Psoas muscle (tissue), 8 donors: Measurements from ENCODE around the gene TRIM15. TPM values are rescaled to one million over a fixed set of nuclear protein-coding genes. Genes with fewer than 3 reads are reported as not detected.
"Not testable (repeated sequence)": the region's sequence is repeated elsewhere in the genome, so short reads cannot be mapped to it uniquely, and the experiment has no call there.

Experiments used
- ATAC-seq, 4 donors: fragments of 200-7000 bp; cut with Tn5 transposase; one replicate each; pipeline ENCODE4 v1.9.1; 2020; ENCODE audit warnings: moderate library complexity in 3 of 4, mild to moderate bottlenecking in 2 of 4
- DNase-seq, 2 donors: peaks; one replicate each; pipeline ENCODE4 v3.0.0-alpha.2; 2020
- H3K27ac ChIP-seq: fragments of 200-600 bp; one replicate; pipeline ENCODE4 v1.8.0; 2022
- H3K27me3 ChIP-seq, 3 donors: fragments of 200-600 bp in 1 of 3; one replicate each; pipeline versions ENCODE4 v1.6.1 to v1.8.0; 2013 to 2022; ENCODE audit warnings: low read length in 2 of 3, mild to moderate bottlenecking in 2 of 3, moderate library complexity in 1 of 3; ENCODE audit not compliant: insufficient read depth in 3 of 3
- H3K36me3 ChIP-seq, 2 donors: fragments of 200-600 bp in 1 of 2; one replicate each; pipeline versions ENCODE4 v1.6.1 to v1.8.0; 2013 to 2022; ENCODE audit warnings: low read depth in 1 of 2, mild to moderate bottlenecking in 1 of 2, moderate library complexity in 1 of 2; ENCODE audit not compliant: insufficient read depth in 1 of 2
- H3K4me1 ChIP-seq: fragments of 200-600 bp; one replicate; pipeline ENCODE4 v1.8.0; 2022
- H3K4me3 ChIP-seq: fragments of 200-600 bp; one replicate; pipeline ENCODE4 v1.8.0; 2022; ENCODE audit warnings: mild to moderate bottlenecking
- H3K9me3 ChIP-seq: fragments of 200-600 bp; one replicate; pipeline ENCODE4 v1.8.0; 2022
- WGBS, 3 donors: extraction: QIAGEN DNeasy Blood & Tissue Kit; methylation state at CpG; one replicate each; pipeline versions ENCODE4 v1.1.6 to v1.1.7; 2013; 5-methylcytosine and 5-hydroxymethylcytosine counted together
- intact Hi-C, 2 donors: fragments of 100-400 bp; cut with DNase I; formaldehyde crosslinking; loops; one replicate each; pipeline versions ENCODE4 v1.11.0 to v1.14.2; 2022
- polyA plus RNA-seq, 3 donors: library from polyadenylated mRNA; stranded (reverse); fragments of 200-250 nt; gene quantifications; one replicate each; pipeline ENCODE4 v1.2.3, GENCODE V29; 2013
- total RNA-seq, 4 donors: library from RNA; stranded (reverse); fragmentation: NEBNext Ultra II Directional in 2 of 4; extraction: Animal tissue kit (Norgen Biotek cat#: 25700) in 2 of 4; gene quantifications; one replicate each; pipeline versions ENCODE4 v1.2.1 to v1.2.4, GENCODE V29; 2021 to 2023
- TF ChIP-seq, protein P1 (sequence below): fragments of 200-600 bp; IDR thresholded peaks from one replicate; pipeline ENCODE4 v1.8.0; 2022; ENCODE audit warnings: antibody characterized with exemption
- donor health status: healthy with polysubstance abuse.
- donor health status: DM: no; HTN: no; CAD: no; lungs with moderate emphysema.
- donor health status: Bipolar disorder and iron deficiency.
- donor health status: healthy.
- donor health status: DM: yes; HTN: yes; CAD: no.
- donor health status: DM: no; HTN: no; CAD: no.
- donor health status: DM: no; HTN: no; CAD: no.
- donor health status: DM: yes; HTN: yes; CAD: no.

Gene TRIM15
- total and polyA plus RNA-seq, 7 donors: 0.01 TPM; not detected in 6

DNA sequence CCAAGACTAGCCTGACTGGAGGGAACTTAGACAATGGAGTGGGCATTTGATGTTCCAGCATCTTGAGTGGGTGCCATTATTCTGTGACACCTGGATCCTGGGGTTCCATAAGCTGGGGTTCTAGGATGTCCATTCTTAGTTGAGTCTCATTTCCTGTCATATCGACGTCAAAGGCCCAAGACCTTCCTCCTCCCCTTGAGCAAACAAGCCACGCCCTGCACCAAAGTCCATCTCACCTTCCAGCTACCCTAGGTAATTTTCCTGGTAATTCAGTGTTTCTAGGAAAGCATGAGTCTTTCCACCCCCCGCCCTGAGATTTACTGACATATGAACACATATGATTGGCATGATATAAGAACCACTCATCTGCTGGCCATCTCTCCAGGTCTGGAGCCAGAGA is 27.6 kb upstream of the TRIM15 start, which contains the start of gene TRIM40:
TSS of gene TRIM40 (plus strand) at position 384 of the 400 bp plus-strand sequence. CDS start 897 bp downstream, outside the sequence.
- Histone ChIP-seq H3K27ac (no peak within 1 kb of the TSS), H3K27me3 (peaks cover 0 to 39% (median 4%) of the 10 kb centered on the region in 3 donors), H3K4me1 (no peaks in the 10 kb centered on the region), H3K4me3 (no peak within 1 kb of the TSS), H3K36me3 (no peaks in the 10 kb centered on the region), H3K9me3 (no peaks in the 10 kb centered on the region)
- ATAC-seq (no peak), DNase-seq (no peak)
- TF ChIP-seq, protein P1, sequence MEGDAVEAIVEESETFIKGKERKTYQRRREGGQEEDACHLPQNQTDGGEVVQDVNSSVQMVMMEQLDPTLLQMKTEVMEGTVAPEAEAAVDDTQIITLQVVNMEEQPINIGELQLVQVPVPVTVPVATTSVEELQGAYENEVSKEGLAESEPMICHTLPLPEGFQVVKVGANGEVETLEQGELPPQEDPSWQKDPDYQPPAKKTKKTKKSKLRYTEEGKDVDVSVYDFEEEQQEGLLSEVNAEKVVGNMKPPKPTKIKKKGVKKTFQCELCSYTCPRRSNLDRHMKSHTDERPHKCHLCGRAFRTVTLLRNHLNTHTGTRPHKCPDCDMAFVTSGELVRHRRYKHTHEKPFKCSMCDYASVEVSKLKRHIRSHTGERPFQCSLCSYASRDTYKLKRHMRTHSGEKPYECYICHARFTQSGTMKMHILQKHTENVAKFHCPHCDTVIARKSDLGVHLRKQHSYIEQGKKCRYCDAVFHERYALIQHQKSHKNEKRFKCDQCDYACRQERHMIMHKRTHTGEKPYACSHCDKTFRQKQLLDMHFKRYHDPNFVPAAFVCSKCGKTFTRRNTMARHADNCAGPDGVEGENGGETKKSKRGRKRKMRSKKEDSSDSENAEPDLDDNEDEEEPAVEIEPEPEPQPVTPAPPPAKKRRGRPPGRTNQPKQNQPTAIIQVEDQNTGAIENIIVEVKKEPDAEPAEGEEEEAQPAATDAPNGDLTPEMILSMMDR: no peak
- WGBS, 3 donors: 65 to 74% (median 71%) methylated on average over 4 of the region's 4 CpGs
- intact Hi-C loops: loop anchor here in 1 of 2 donors (10.0 kb wide), 1 partner anchor 291 kb away; no protein-coding TSS in a partner anchor

GRCh38 chr6:30136570-30137286 is 26.6 kb upstream of the TRIM15 start:
- H3K27ac ChIP-seq: no peak overlapping the region
- 74 to 80% (median 76%) methylated on average over 11 of the region's 11 CpGs for WGBS, 3 donors
- intact Hi-C loops: loop anchor here in 1 of 2 donors (10.0 kb wide), 1 partner anchor 292 kb away; no protein-coding TSS in a partner anchor
- H3K4me1 ChIP-seq: no peaks in the 10 kb centered on the region
- H3K27me3 ChIP-seq: peaks cover 0 to 34% (median 4%) of the 10 kb centered on the region in 3 donors
- ATAC-seq (no peak), DNase-seq (no peak)
- no peak overlapping the region for H3K4me3 ChIP-seq
- no peaks in the 10 kb centered on the region for H3K9me3 ChIP-seq
- no peaks in the 10 kb centered on the region for H3K36me3 ChIP-seq
- TF ChIP-seq, protein P1: no peak

DNA sequence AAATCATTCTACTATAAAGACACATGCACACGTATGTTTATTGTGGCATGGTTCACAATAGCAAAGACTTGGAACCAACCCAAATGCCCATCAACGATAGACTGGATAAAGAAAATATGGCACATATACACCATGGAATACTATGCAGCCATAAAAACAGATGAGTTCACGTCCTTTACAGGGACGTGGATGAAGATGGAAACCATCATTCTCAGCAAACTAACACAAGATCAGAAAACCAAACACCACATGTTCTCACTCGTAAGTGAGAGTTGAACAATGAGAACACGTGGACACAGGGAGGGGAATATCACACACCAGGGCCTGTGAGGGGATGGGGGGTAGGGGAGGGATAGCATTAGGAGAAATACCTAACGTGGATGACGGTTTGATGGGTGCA is 23.1 kb upstream of the TRIM15 start:
- H3K9me3 ChIP-seq, ATAC-seq, H3K27ac ChIP-seq, intact Hi-C loops, H3K4me1 ChIP-seq, DNase-seq, H3K36me3 ChIP-seq, H3K4me3 ChIP-seq: not testable (repeated sequence)
- WGBS, 3 donors: 74 to 82% (median 81%) methylated on average over 8 of the region's 8 CpGs
- H3K27me3 ChIP-seq: peaks cover 0 to 36% (median 0%) of the 10 kb centered on the region in 3 donors

GRCh38 chr6:30142665-30143064 is 20.7 kb upstream of the TRIM15 start:
- 74 to 75% (median 74%) methylated on average over 3 of the region's 3 CpGs for WGBS, 3 donors

GRCh38 chr6:30143780-30144179 is 19.6 kb upstream of the TRIM15 start:
- Histone ChIP-seq H3K27me3 (peaks cover 0 to 41% (median 4%) of the 10 kb centered on the region in 3 donors), H3K9me3 (no peaks in the 10 kb centered on the region), H3K4me1 (no peaks in the 10 kb centered on the region), H3K27ac (no peak overlapping the region), H3K36me3 (no peaks in the 10 kb centered on the region), H3K4me3 (no peak overlapping the region)
- ATAC-seq: no peak
- DNase-seq: no peak
- TF ChIP-seq, protein P1: no peak
- intact Hi-C loops: no loop called here
- 50 to 56% (median 54%) methylated on average over 2 of the region's 2 CpGs for WGBS, 3 donors

More at GRCh38 chr6:30142665-30143064, 20.7 kb upstream of the TRIM15 start:
- ATAC-seq (no peak), DNase-seq (no peak)
- H3K36me3 ChIP-seq: no peaks in the 10 kb centered on the region
- TF ChIP-seq, protein P1: no peak
- no peaks in the 10 kb centered on the region for H3K9me3 ChIP-seq
- H3K4me1 ChIP-seq: no peaks in the 10 kb centered on the region
- no peak overlapping the region for H3K4me3 ChIP-seq
- intact Hi-C loops: no loop called here
- H3K27ac ChIP-seq: no peak overlapping the region
- H3K27me3 ChIP-seq: peaks cover 0 to 38% (median 4%) of the 10 kb centered on the region in 3 donors
